Stomach (tissue), 4 donors: ENCODE data around the gene IGDCC3.
"Not testable (repeated sequence)": the region's sequence is repeated elsewhere in the genome, so short reads cannot be mapped to it uniquely, and the experiment has no call there.

Experiments used
- POLR2AphosphoS5 ChIP-seq, 3 donors: sonication (generic); formaldehyde crosslinking; IDR thresholded peaks; one replicate each; pipeline ENCODE4 v1.6.1; 2016; ENCODE audit warnings: antibody characterized with exemption in 3 of 3
- TF ChIP-seq, protein P1 (sequence below), 7 experiments: fragments of 450-650 bp in 4 of 7; fragments of 200-600 bp in 3 of 7; sonication (generic) in 3 of 7; IDR thresholded peaks; one replicate each; pipeline ENCODE4 v1.5.1; 2016 to 2019; ENCODE audit warnings: antibody characterized with exemption in 7 of 7, control low read depth in 2 of 7, mild to moderate bottlenecking in 1 of 7

DNA sequence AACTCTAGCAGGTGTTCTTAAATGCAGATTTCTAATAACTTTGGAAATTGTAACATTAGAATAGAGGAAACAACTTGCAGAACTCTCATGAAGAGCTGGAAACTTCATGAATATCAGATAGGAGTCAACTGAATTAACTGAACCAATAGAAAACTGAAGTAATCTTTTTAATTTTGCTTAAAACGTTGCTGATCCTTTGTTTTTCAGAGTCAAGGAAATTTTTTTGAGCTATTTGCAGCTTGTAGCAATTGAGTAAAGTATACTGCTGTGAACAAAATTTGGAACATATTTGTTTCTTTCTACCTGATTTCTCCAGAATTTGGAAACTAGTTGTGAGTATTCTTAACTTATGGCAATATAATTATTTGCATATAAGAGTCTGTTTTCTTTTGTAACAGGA lies 25.8 kb downstream of the IGDCC3 start:
- TF ChIP-seq, protein P1, sequence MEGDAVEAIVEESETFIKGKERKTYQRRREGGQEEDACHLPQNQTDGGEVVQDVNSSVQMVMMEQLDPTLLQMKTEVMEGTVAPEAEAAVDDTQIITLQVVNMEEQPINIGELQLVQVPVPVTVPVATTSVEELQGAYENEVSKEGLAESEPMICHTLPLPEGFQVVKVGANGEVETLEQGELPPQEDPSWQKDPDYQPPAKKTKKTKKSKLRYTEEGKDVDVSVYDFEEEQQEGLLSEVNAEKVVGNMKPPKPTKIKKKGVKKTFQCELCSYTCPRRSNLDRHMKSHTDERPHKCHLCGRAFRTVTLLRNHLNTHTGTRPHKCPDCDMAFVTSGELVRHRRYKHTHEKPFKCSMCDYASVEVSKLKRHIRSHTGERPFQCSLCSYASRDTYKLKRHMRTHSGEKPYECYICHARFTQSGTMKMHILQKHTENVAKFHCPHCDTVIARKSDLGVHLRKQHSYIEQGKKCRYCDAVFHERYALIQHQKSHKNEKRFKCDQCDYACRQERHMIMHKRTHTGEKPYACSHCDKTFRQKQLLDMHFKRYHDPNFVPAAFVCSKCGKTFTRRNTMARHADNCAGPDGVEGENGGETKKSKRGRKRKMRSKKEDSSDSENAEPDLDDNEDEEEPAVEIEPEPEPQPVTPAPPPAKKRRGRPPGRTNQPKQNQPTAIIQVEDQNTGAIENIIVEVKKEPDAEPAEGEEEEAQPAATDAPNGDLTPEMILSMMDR (IDR thresholded peaks at IDR 0.05) = not testable (repeated sequence)
- TF ChIP-seq POLR2AphosphoS5 (IDR thresholded peaks at IDR 0.05) = not testable (repeated sequence)
